Trophoblast cell (in vitro differentiated cells and primary cell): Measurements from ENCODE around the gene FBXO48.
"Not testable (repeated sequence)": the region's sequence is repeated elsewhere in the genome, so short reads cannot be mapped to it uniquely, and the experiment has no call there.

ENCODE experiments used
- DNase-seq, 2 donors: peaks; one replicate each; pipeline ENCODE4 v3.0.0-alpha.2; 2016
- H2AFZ ChIP-seq: 2 replicates; pipeline ENCODE4 v1.6.1; 2013; ENCODE audit warnings: low read length, moderate library complexity, mild to moderate bottlenecking; ENCODE audit not compliant: insufficient read depth, poor library complexity
- H2AK5ac ChIP-seq: 2 replicates; pipeline ENCODE4 v1.6.1; 2013; ENCODE audit warnings: mild to moderate bottlenecking, low read length
- H2BK120ac ChIP-seq: 2 replicates; pipeline ENCODE4 v1.6.1; 2013; ENCODE audit warnings: low read length, mild to moderate bottlenecking, moderate library complexity; ENCODE audit not compliant: insufficient read depth, poor library complexity
- H2BK12ac ChIP-seq: 2 replicates; pipeline ENCODE4 v1.6.1; 2013; ENCODE audit warnings: mild to moderate bottlenecking, low read length, moderate library complexity
- H2BK5ac ChIP-seq: 2 replicates; pipeline ENCODE4 v1.6.1; 2013; ENCODE audit warnings: low read length, low read depth, moderate library complexity, mild to moderate bottlenecking; ENCODE audit not compliant: poor library complexity
- H3K14ac ChIP-seq: 2 replicates; pipeline ENCODE4 v1.6.1; 2013; ENCODE audit warnings: mild to moderate bottlenecking, low read length
- H3K18ac ChIP-seq: 2 replicates; pipeline ENCODE4 v1.6.1; 2013; ENCODE audit warnings: mild to moderate bottlenecking, low read length
- H3K23ac ChIP-seq: 2 replicates; pipeline ENCODE4 v1.6.1; 2013; ENCODE audit warnings: low read length
- H3K27ac ChIP-seq: 2 replicates; pipeline ENCODE4 v1.5.1; 2013; ENCODE audit warnings: low read depth, mild to moderate bottlenecking, inconsistent platforms, low read length, moderate library complexity
- H3K27me3 ChIP-seq: 2 replicates; pipeline ENCODE4 v1.6.1; 2013; ENCODE audit warnings: inconsistent platforms, mild to moderate bottlenecking, low read length, moderate library complexity; ENCODE audit not compliant: insufficient read depth
- H3K36me3 ChIP-seq, 2 experiments: 1 replicate in 1 of 2; 2 replicates in 1 of 2; pipeline ENCODE4 v1.6.1; 2013; ENCODE audit warnings: low read length in 2 of 2, mild to moderate bottlenecking in 2 of 2, moderate library complexity in 1 of 2; ENCODE audit not compliant: insufficient read depth in 2 of 2, control insufficient read depth in 1 of 2
- H3K4ac ChIP-seq: 2 replicates; pipeline ENCODE4 v1.6.1; 2013; ENCODE audit warnings: low read depth, mild to moderate bottlenecking, low read length, moderate library complexity
- H3K4me1 ChIP-seq, 2 experiments: 1 replicate in 1 of 2; 2 replicates in 1 of 2; pipeline ENCODE4 v1.6.1; 2013; ENCODE audit warnings: low read length in 2 of 2, mild to moderate bottlenecking in 2 of 2, moderate library complexity in 1 of 2; ENCODE audit not compliant: insufficient read depth in 2 of 2, control insufficient read depth in 1 of 2
- H3K4me2 ChIP-seq: 2 replicates; pipeline ENCODE4 v1.6.1; 2013; ENCODE audit warnings: inconsistent platforms, mild to moderate bottlenecking, low read length, moderate library complexity
- H3K4me3 ChIP-seq: 2 replicates; pipeline ENCODE4 v1.5.1; 2013; ENCODE audit warnings: mild to moderate bottlenecking, low read depth, low read length, inconsistent platforms
- H3K79me1 ChIP-seq: one replicate; pipeline ENCODE4 v1.6.1; 2013; ENCODE audit warnings: low read length
- H3K79me2 ChIP-seq: 2 replicates; pipeline ENCODE4 v1.6.1; 2013; ENCODE audit warnings: low read length, mild to moderate bottlenecking; ENCODE audit not compliant: control insufficient read depth, insufficient read depth, poor library complexity
- H3K9ac ChIP-seq: 2 replicates; pipeline ENCODE4 v1.6.1; 2013; ENCODE audit warnings: mild to moderate bottlenecking, low read length
- H3K9me3 ChIP-seq: 2 replicates; pipeline ENCODE4 v1.6.1; 2013; ENCODE audit warnings: low read depth, mild to moderate bottlenecking, control low read depth, inconsistent platforms, low read length; ENCODE audit not compliant: insufficient read depth
- H4K12ac ChIP-seq: 2 replicates; pipeline ENCODE4 v1.6.1; 2013; ENCODE audit warnings: low read depth, mild to moderate bottlenecking, low read length, moderate library complexity
- H4K8ac ChIP-seq: 2 replicates; pipeline ENCODE4 v1.6.1; 2013; ENCODE audit warnings: low read depth, mild to moderate bottlenecking, low read length, moderate library complexity
- H4K91ac ChIP-seq: one replicate; pipeline ENCODE4 v1.6.1; 2013; ENCODE audit warnings: low read depth, mild to moderate bottlenecking, low read length, moderate library complexity
- WGBS: extraction: QIAGEN DNeasy Blood & Tissue Kit; methylation state at CpG from one replicate; pipeline ENCODE4 v1.1.7; 2013; ENCODE audit warnings: missing lambda C conversion rate; ENCODE audit not compliant: insufficient read length, insufficient coverage; ENCODE audit errors: extremely low coverage; 5-methylcytosine and 5-hydroxymethylcytosine counted together

FBXO48 gene

GRCh38 chr2:68452158-68452900 lies 14.8 kb downstream of the FBXO48 start:
- no peaks in the 10 kb centered on the region for H3K4me1 ChIP-seq
- H2AK5ac ChIP-seq = no peak overlapping the region
- no peak overlapping the region for H4K91ac ChIP-seq
- H3K4me2 ChIP-seq = no peak overlapping the region
- H2AFZ ChIP-seq = no peak overlapping the region
- no peak overlapping the region for H3K23ac ChIP-seq
- peaks cover 2% of the 10 kb centered on the region for H3K9me3 ChIP-seq
- no peak overlapping the region for H3K18ac ChIP-seq
- no peak overlapping the region for H4K12ac ChIP-seq
- no peak overlapping the region for H3K9ac ChIP-seq
- H3K79me2 ChIP-seq = no peaks in the 10 kb centered on the region
- no CpG with 5 or more reads among the region's 5 CpGs for WGBS
- no peak overlapping the region for H3K27ac ChIP-seq
- no peak overlapping the region for H3K4ac ChIP-seq
- no peak overlapping the region for H3K14ac ChIP-seq
- no peaks in the 10 kb centered on the region for H3K27me3 ChIP-seq
- no peak overlapping the region for H3K4me3 ChIP-seq
- no peak overlapping the region for H2BK12ac ChIP-seq
- no peak overlapping the region for H2BK5ac ChIP-seq
- H4K8ac ChIP-seq = no peak overlapping the region
- H2BK120ac ChIP-seq = no peak overlapping the region
- no peak for DNase-seq
- H3K79me1 ChIP-seq = no peaks in the 10 kb centered on the region
- no peaks in the 10 kb centered on the region for H3K36me3 ChIP-seq

DNA sequence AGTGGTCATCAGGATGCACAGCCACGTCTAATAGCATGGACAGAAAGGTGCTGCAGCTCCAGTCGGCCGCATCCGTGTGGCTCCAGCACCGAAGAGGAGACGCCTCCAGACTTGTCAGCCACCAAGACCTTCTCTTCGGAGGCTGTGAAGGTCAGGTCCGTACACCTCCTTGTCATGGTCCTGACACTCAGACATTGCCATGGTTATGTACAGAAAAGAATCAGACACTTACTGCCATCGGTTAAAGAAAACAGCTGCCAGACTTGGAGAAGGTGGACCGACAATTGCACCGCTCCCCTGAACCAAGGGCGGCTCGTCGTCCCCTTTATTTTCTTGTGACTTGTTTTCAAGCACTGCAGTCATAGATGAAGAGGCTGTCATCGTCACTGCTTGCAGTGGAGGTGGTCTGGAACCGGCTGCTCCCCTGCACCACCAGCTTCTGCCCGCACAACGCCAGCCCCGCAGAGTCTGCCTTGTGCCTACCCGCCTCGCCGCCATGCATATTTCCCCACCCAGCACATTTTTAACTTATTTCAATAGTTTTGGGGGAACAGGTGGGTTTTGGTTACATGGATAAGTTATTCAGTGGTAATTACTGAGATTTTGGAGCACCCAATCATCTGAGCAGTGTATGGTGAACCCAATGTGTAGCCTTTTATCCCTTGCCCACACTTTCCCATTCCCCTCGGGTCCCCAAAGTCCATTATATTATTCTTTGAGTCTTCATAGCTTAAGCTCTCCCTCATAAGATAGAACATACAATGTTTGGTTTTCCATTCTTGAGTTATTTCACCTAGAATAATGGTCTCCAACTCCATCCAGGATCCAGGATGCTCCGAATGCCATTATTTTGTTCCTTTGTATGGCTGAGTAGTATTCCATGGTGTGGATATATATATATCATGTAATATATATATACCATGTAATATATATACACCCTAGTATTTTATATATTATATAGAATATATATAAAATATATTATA lies 18.1 kb downstream of the FBXO48 start:
- no peaks in the 10 kb centered on the region for H3K4me1 ChIP-seq
- no CpG with 5 or more reads among the region's 24 CpGs for WGBS
- H3K23ac ChIP-seq = no peak overlapping the region
- no peak overlapping the region for H2AFZ ChIP-seq
- no peak overlapping the region for H2AK5ac ChIP-seq
- no peaks in the 10 kb centered on the region for H3K79me1 ChIP-seq
- no peak overlapping the region for H3K4me3 ChIP-seq
- no peak overlapping the region for H3K18ac ChIP-seq
- H3K9me3 ChIP-seq = peaks cover 2% of the 10 kb centered on the region
- no peak overlapping the region for H3K4me2 ChIP-seq
- no peaks in the 10 kb centered on the region for H3K36me3 ChIP-seq
- DNase-seq = no peak
- H4K91ac ChIP-seq = no peak overlapping the region
- H2BK120ac ChIP-seq = no peak overlapping the region
- H4K12ac ChIP-seq = no peak overlapping the region
- no peaks in the 10 kb centered on the region for H3K27me3 ChIP-seq
- no peak overlapping the region for H3K27ac ChIP-seq
- no peak overlapping the region for H4K8ac ChIP-seq
- H3K4ac ChIP-seq = no peak overlapping the region
- H2BK5ac ChIP-seq = no peak overlapping the region
- no peak overlapping the region for H3K9ac ChIP-seq
- no peak overlapping the region for H3K14ac ChIP-seq
- H3K79me2 ChIP-seq = no peaks in the 10 kb centered on the region
- H2BK12ac ChIP-seq = no peak overlapping the region

DNA sequence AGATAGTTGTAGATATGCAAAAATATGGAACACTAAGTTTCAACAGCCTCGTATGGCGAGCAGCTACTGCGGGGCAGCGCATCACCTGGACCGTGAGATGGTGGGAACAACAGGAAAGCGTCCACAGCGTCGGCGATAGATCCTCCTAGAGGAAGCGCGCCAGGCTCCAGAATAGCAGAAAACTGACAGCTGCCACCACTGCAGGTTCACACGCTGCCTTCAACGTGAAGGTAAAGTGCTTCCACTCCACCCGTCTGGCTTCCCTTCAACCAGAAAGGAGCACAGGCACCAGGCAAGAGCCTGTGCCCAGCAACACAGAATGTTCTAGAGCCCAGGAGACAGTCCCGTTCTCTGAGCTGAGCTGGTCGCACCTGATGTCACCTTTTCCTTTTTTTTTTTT lies 20.0 kb downstream of the FBXO48 start:
- H2AFZ ChIP-seq = no peak overlapping the region
- no peak overlapping the region for H3K23ac ChIP-seq
- H3K9me3 ChIP-seq = peaks cover 2% of the 10 kb centered on the region
- no peak overlapping the region for H4K91ac ChIP-seq
- no peak overlapping the region for H3K4ac ChIP-seq
- H4K12ac ChIP-seq = no peak overlapping the region
- H3K9ac ChIP-seq = no peak overlapping the region
- no peaks in the 10 kb centered on the region for H3K27me3 ChIP-seq
- H3K18ac ChIP-seq = no peak overlapping the region
- H3K14ac ChIP-seq = no peak overlapping the region
- H4K8ac ChIP-seq = no peak overlapping the region
- no peak overlapping the region for H3K4me3 ChIP-seq
- no peaks in the 10 kb centered on the region for H3K79me2 ChIP-seq
- H3K36me3 ChIP-seq = no peaks in the 10 kb centered on the region
- no peak overlapping the region for H2BK120ac ChIP-seq
- H3K27ac ChIP-seq = no peak overlapping the region
- H2BK5ac ChIP-seq = no peak overlapping the region
- no peaks in the 10 kb centered on the region for H3K79me1 ChIP-seq
- DNase-seq = no peak
- H2AK5ac ChIP-seq = no peak overlapping the region
- H3K4me2 ChIP-seq = no peak overlapping the region
- no peaks in the 10 kb centered on the region for H3K4me1 ChIP-seq
- no CpG with 5 or more reads among the region's 16 CpGs for WGBS
- no peak overlapping the region for H2BK12ac ChIP-seq

DNA sequence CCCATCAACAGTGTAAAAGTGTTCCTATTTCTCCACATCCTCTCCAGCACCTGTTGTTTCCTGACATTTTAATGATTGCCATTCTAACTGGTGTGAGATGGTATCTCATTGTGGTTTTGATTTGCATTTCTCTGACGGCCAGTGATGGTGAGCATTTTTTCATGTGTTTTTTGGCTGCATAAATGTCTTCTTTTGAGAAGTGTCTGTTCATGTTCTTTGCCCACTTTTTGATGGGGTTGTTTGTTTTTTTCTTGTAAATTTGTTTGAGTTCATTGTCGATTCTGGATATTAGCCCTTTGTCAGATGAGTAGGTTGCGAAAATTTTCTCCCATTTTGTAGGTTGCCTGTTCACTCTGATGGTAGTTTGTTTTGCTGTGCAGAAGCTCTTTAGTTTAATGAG lies 20.7 kb downstream of the FBXO48 start:
- not testable (repeated sequence) for H2BK5ac ChIP-seq, H3K4me1 ChIP-seq, H3K27ac ChIP-seq, H3K18ac ChIP-seq, H3K4me2 ChIP-seq, H3K4ac ChIP-seq, H3K9me3 ChIP-seq, DNase-seq, H4K12ac ChIP-seq, H3K23ac ChIP-seq, H3K27me3 ChIP-seq, H2BK120ac ChIP-seq, H3K79me1 ChIP-seq, H4K91ac ChIP-seq, H3K36me3 ChIP-seq, H4K8ac ChIP-seq, H2AK5ac ChIP-seq, H3K79me2 ChIP-seq, H2BK12ac ChIP-seq, H2AFZ ChIP-seq, H3K9ac ChIP-seq, H3K14ac ChIP-seq, H3K4me3 ChIP-seq
- WGBS = no CpG with 5 or more reads among the region's 3 CpGs
